GM18499 (cell line): ENCODE measurements around the gene NDUFS2.

ENCODE experiments used
- ATAC-seq: cut with Tn5 transposase; IDR thresholded peaks from one replicate; pipeline ENCODE4 v1.9.1; 2021; ENCODE audit warnings: moderate number of reproducible peaks; ENCODE audit not compliant: insufficient read depth, unreplicated experiment

Gene NDUFS2

GRCh38 chr1:161201836-161202712, at the start of gene NDUFS2:
NDUFS2 (plus strand) TSS chr1:161202367; CDS start chr1:161202386, 19 bp downstream.
- peak; percentile 89 for ATAC-seq

- no peak for ATAC-seq
Observed at GRCh38 chr1:161153176-161153575, 49.0 kb upstream of the NDUFS2 start.

GRCh38 chr1:161153682-161154337, 48.4 kb upstream of the NDUFS2 start, which contains the start of gene UFC1:
UFC1 (plus strand) TSS chr1:161153978; CDS start chr1:161153998, 20 bp downstream.
- peak; percentile 53 for ATAC-seq

- no peak for ATAC-seq
Observed at GRCh38 chr1:161157867-161158266, 44.3 kb upstream of the NDUFS2 start.

- no peak for ATAC-seq
Observed at GRCh38 chr1:161158316-161159010, 43.7 kb upstream of the NDUFS2 start.

GRCh38 chr1:161159087-161159912, 42.9 kb upstream of the NDUFS2 start, which contains the start of gene USP21:
USP21 (plus strand) TSS chr1:161159500; CDS start chr1:161160641, 1,141 bp downstream.
- peak; percentile 54 for ATAC-seq

GRCh38 chr1:161159913-161160243, 42.3 kb upstream of the NDUFS2 start:
- ATAC-seq, result no peak

GRCh38 chr1:161160671-161161145, 41.5 kb upstream of the NDUFS2 start:
- ATAC-seq, result no peak

GRCh38 chr1:161161652-161162051, 40.5 kb upstream of the NDUFS2 start:
- ATAC-seq, result no peak

- ATAC-seq, result no peak
Observed at GRCh38 chr1:161162052-161162451, 40.1 kb upstream of the NDUFS2 start.

- ATAC-seq, result no peak
Observed at GRCh38 chr1:161162806-161163205, 39.4 kb upstream of the NDUFS2 start.

- no peak for ATAC-seq
Observed at GRCh38 chr1:161163793-161164192, 38.4 kb upstream of the NDUFS2 start.

- no peak for ATAC-seq
Observed at GRCh38 chr1:161164901-161165610, 37.1 kb upstream of the NDUFS2 start.

GRCh38 chr1:161165742-161166668, 36.2 kb upstream of the NDUFS2 start, which contains the start of gene PPOX:
PPOX (plus strand) TSS chr1:161166426; CDS start chr1:161166848, 422 bp downstream.
- peak; percentile 86 for ATAC-seq

- ATAC-seq, result no peak
Observed at GRCh38 chr1:161166669-161167548, 35.3 kb upstream of the NDUFS2 start.

GRCh38 chr1:161168906-161169305, 33.3 kb upstream of the NDUFS2 start:
- no peak for ATAC-seq

GRCh38 chr1:161171191-161171590, 31.0 kb upstream of the NDUFS2 start:
- ATAC-seq, result no peak
